Renal cortex interstitium (tissue), 11 donors: ENCODE data around the gene CFHR4. TPM values are rescaled to one million over a fixed set of nuclear protein-coding genes. Genes with fewer than 3 reads are reported as not detected.
"Not testable (repeated sequence)": the region's sequence is repeated elsewhere in the genome, so short reads cannot be mapped to it uniquely, and the experiment has no call there.

Experiments
- DNase-seq, 11 donors: peaks; one replicate each; pipeline ENCODE4 v3.0.0-alpha.2; 2013; ENCODE audit warnings: low read depth in 9 of 11, low spot score in 4 of 11; ENCODE audit errors: extremely low read depth in 1 of 11
- polyA plus RNA-seq, 3 donors: library from polyadenylated mRNA; unstranded; fragments of 120-200 nt; gene quantifications; one replicate each; pipeline ENCODE4 v1.2.1, GENCODE V29; 2013; ENCODE audit not compliant: insufficient read length in 3 of 3

CFHR4 gene
- polyA plus RNA-seq, 3 donors = not detected

GRCh38 chr1:196926839-196927238, 39.0 kb downstream of the CFHR4 start:
- DNase-seq = not testable (repeated sequence)

GRCh38 chr1:196932853-196933252, 45.0 kb downstream of the CFHR4 start:
- DNase-seq = not testable (repeated sequence)

- DNase-seq = no peak
Observed at GRCh38 chr1:196933531-196934189, 45.8 kb downstream of the CFHR4 start.

- DNase-seq = not testable (repeated sequence)
Observed at GRCh38 chr1:196941474-196941873, 53.6 kb downstream of the CFHR4 start.

- DNase-seq = not testable (repeated sequence)
Observed at GRCh38 chr1:196943568-196943967, 55.7 kb downstream of the CFHR4 start, which contains the start of gene CFHR2. CFHR2 (plus strand) TSS chr1:196943738; CDS start chr1:196943881, 143 bp downstream.

GRCh38 chr1:196951711-196952394, 64.0 kb downstream of the CFHR4 start:
- DNase-seq = no peak

- DNase-seq = no peak
Observed at GRCh38 chr1:196954778-196955177, 66.9 kb downstream of the CFHR4 start.

GRCh38 chr1:196955926-196956325, 68.1 kb downstream of the CFHR4 start:
- no peak for DNase-seq

- DNase-seq = no peak
Observed at GRCh38 chr1:196960854-196961253, 73.0 kb downstream of the CFHR4 start.

Other genes with a start within 250 kb of the CFHR4 start
- gene CFH, start 236.0 kb upstream of the CFHR4 start, polyA plus RNA-seq = 10 to 100 TPM; 21.9 to 26.1 (median 23.9) TPM
- under 1 TPM in 2 of 3 donors, not detected in 1; 0.13 to 0.18 TPM for gene CFHR3, start 113.2 kb upstream of the CFHR4 start, polyA plus RNA-seq
- gene CFHR1, start 68.3 kb upstream of the CFHR4 start, polyA plus RNA-seq = under 1 TPM; 0.14 to 0.27 (median 0.25) TPM
- under 1 TPM in 1 of 3 donors, not detected in 2; 0.15 TPM for gene CFHR2, start 55.7 kb downstream of the CFHR4 start, polyA plus RNA-seq
- not detected for gene CFHR5, start 89.5 kb downstream of the CFHR4 start, polyA plus RNA-seq
- not detected for gene F13B, start 179.2 kb downstream of the CFHR4 start, polyA plus RNA-seq